Neural progenitor cell (in vitro differentiated cells): ENCODE results near the gene ZCCHC10. TPM values are rescaled to one million over a fixed set of nuclear protein-coding genes. Genes with fewer than 3 reads are reported as not detected.

ENCODE experiments used
- DNase-seq: peaks from one replicate; pipeline ENCODE4 v3.0.0-alpha.2; 2016; ENCODE audit warnings: low spot score
- H2AFZ ChIP-seq: fragments of 200-600 bp; sonication (generic); replicated peaks from 2 replicates; pipeline ENCODE4 v1.6.1; 2016; ENCODE audit warnings: antibody characterized with exemption
- H3F3A ChIP-seq: fragments of 200-600 bp; sonication (generic); 2 replicates; pipeline ENCODE4 v1.6.1; 2016; ENCODE audit warnings: antibody characterized with exemption, low read depth
- H3K27ac ChIP-seq: fragments of 200-600 bp; sonication (generic); 2 replicates; pipeline ENCODE4 v1.5.1; 2016; ENCODE audit warnings: mild to moderate bottlenecking
- H3K27me3 ChIP-seq: fragments of 200-600 bp; sonication (generic); 2 replicates; pipeline ENCODE4 v1.6.1; 2016; ENCODE audit warnings: mild to moderate bottlenecking, moderate library complexity
- H3K36me3 ChIP-seq: fragments of 200-600 bp; sonication (generic); 2 replicates; pipeline ENCODE4 v1.5.1; 2016
- H3K4me1 ChIP-seq: fragments of 200-600 bp; sonication (generic); 2 replicates; pipeline ENCODE4 v1.6.1; 2016; ENCODE audit warnings: mixed run types
- H3K4me2 ChIP-seq: fragments of 200-600 bp; sonication (generic); 2 replicates; pipeline ENCODE4 v1.6.1; 2016
- H3K4me3 ChIP-seq: fragments of 200-600 bp; sonication (generic); 2 replicates; pipeline ENCODE4 v1.5.1; 2016
- H3K79me2 ChIP-seq: fragments of 200-600 bp; sonication (generic); 2 replicates; pipeline ENCODE4 v1.6.1; 2016; ENCODE audit warnings: low read depth
- H3K9ac ChIP-seq: fragments of 200-600 bp; sonication (generic); 2 replicates; pipeline ENCODE4 v1.6.1; 2016
- H3K9me3 ChIP-seq: fragments of 200-600 bp; sonication (generic); 2 replicates; pipeline ENCODE4 v1.5.1; 2016; ENCODE audit warnings: low read depth
- H4K20me1 ChIP-seq: fragments of 200-600 bp; sonication (generic); 2 replicates; pipeline ENCODE4 v1.6.1; 2016; ENCODE audit warnings: low read depth
- H3K27ac Mint-ChIP-seq: 3 replicates; pipeline ENCODE4 v1.8.0; 2021; ENCODE audit warnings: mixed read lengths
- H3K27me3 Mint-ChIP-seq: 2 replicates; pipeline ENCODE4 v1.8.0; 2022; ENCODE audit warnings: low read depth, mild to moderate bottlenecking, inconsistent platforms, moderate library complexity, mixed read lengths; ENCODE audit not compliant: insufficient read depth
- H3K36me3 Mint-ChIP-seq: 3 replicates; pipeline ENCODE4 v1.8.0; 2021; ENCODE audit warnings: mixed read lengths
- H3K4me1 Mint-ChIP-seq: 3 replicates; pipeline ENCODE4 v1.8.0; 2021; ENCODE audit warnings: mixed read lengths
- H3K4me3 Mint-ChIP-seq: 3 replicates; pipeline ENCODE4 v1.8.0; 2021; ENCODE audit warnings: mild to moderate bottlenecking, moderate library complexity, mixed read lengths
- H3K9me3 Mint-ChIP-seq: 3 replicates; pipeline ENCODE4 v1.8.0; 2020; ENCODE audit warnings: mixed read lengths
- EZH2 ChIP-seq: fragments of 200-600 bp; sonication (generic); IDR thresholded peaks from 2 replicates; pipeline ENCODE4 v1.6.1; 2017; ENCODE audit warnings: antibody characterized with exemption, mild to moderate bottlenecking, moderate library complexity
- EZH2phosphoT487 ChIP-seq: fragments of 200-600 bp; sonication (generic); IDR thresholded peaks from 2 replicates; pipeline ENCODE4 v1.6.1; 2017; ENCODE audit warnings: antibody characterized with exemption
- total RNA-seq: library from RNA; depleted of rRNA; stranded (reverse); fragments of >200 nt; gene quantifications from 2 replicates; pipeline ENCODE4 v1.2.3, GENCODE V29; 2015; ENCODE audit warnings: low replicate concordance
- TF ChIP-seq, protein P1 (sequence below): fragments of 200-600 bp; sonication (generic); IDR thresholded peaks from 2 replicates; pipeline ENCODE4 v1.5.1; 2017; ENCODE audit warnings: antibody characterized with exemption, mild to moderate bottlenecking

The ZCCHC10 gene
- total RNA-seq, 1 donor from 2014 or later = 37.0 TPM

DNA sequence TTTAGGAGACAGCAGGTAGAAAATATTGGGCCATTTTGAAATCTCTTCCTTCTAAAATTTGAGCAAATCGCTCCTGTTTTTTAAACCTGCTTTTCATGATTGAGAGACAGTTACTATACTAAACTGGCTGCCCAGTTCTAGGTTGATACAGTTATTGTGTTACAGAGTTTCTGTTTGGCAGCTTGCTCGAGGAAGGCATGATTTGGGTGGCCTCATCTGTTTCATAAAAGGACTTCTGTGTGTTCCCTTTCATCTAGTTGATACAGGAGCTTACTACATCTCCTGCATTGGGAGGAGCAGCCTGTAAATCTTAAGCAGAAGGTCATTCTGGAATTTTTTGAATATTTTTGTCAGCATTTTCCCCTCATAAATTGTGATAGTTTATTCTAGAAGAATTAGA, 39.7 kb upstream of the ZCCHC10 start:
- Histone ChIP-seq H3K4me1 (no peaks in the 10 kb centered on the region), H3K9me3 (no peaks in the 10 kb centered on the region), H3K9ac (no peak overlapping the region), H4K20me1 (peaks cover 65% of the 10 kb centered on the region), H2AFZ (no peak overlapping the region), H3K4me2 (no peak overlapping the region), H3K79me2 (peaks cover 100% of the 10 kb centered on the region), H3K4me3 (no peak overlapping the region), H3F3A (no peaks in the 10 kb centered on the region), H3K27me3 (no peaks in the 10 kb centered on the region), H3K36me3 (peaks cover 9% of the 10 kb centered on the region), H3K27ac (no peak overlapping the region)
- H3K27me3 Mint-ChIP-seq = no peaks in the 10 kb centered on the region
- no peaks in the 10 kb centered on the region for H3K9me3 Mint-ChIP-seq
- no peak for DNase-seq
- no peak overlapping the region for H3K27ac Mint-ChIP-seq
- H3K36me3 Mint-ChIP-seq = peaks cover 23% of the 10 kb centered on the region
- TF ChIP-seq, protein P1, sequence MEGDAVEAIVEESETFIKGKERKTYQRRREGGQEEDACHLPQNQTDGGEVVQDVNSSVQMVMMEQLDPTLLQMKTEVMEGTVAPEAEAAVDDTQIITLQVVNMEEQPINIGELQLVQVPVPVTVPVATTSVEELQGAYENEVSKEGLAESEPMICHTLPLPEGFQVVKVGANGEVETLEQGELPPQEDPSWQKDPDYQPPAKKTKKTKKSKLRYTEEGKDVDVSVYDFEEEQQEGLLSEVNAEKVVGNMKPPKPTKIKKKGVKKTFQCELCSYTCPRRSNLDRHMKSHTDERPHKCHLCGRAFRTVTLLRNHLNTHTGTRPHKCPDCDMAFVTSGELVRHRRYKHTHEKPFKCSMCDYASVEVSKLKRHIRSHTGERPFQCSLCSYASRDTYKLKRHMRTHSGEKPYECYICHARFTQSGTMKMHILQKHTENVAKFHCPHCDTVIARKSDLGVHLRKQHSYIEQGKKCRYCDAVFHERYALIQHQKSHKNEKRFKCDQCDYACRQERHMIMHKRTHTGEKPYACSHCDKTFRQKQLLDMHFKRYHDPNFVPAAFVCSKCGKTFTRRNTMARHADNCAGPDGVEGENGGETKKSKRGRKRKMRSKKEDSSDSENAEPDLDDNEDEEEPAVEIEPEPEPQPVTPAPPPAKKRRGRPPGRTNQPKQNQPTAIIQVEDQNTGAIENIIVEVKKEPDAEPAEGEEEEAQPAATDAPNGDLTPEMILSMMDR = no peak
- TF ChIP-seq EZH2phosphoT487 (no peak), EZH2 (no peak)
- no peak overlapping the region for H3K4me3 Mint-ChIP-seq
- no peaks in the 10 kb centered on the region for H3K4me1 Mint-ChIP-seq

DNA sequence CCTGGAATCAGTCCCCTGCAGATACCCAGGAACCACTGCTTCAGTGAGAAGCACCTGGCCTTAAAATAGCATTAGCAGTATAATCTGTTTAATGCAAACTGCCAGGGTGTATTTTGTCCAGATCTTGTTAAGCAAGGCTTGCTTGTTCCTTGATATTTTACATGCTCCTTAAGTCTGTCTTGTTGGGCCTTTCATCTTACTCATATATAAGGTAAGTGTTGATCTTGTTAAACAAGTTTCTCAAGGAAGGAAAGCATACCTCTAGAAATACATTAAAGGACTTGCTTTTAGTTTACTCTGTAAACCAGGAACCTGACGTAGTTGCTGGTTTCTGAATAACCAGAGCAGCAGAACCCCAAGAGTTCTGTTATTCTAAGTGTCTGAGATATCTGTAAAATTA, 39.1 kb upstream of the ZCCHC10 start:
- Mint-ChIP-seq H3K27ac (no peak overlapping the region), H3K27me3 (no peaks in the 10 kb centered on the region)
- peaks cover 100% of the 10 kb centered on the region for H3K79me2 ChIP-seq

DNA sequence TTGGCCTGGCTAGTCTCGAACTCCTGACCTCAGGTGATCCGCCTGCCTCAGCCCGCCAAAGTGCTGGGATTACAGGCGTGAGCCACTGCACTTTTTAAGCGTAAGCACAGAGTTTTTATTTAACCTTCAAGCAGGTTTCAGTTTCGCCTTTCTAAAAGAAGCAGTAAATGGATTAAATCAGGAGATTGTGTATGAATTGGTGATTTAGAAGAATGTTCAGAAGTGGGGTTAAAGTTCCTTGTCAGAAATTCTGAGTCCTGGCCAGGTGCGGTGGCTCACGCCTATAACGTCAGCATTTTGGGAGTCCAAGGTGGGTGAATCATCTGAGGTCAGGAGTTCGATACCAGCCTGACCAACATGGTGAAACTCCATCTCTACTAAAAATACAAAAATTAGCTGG, 37.6 kb upstream of the ZCCHC10 start:
- Histone ChIP-seq H3K4me1 (no peaks in the 10 kb centered on the region), H3K4me3 (no peak overlapping the region), H3K27me3 (no peaks in the 10 kb centered on the region), H3K27ac (no peak overlapping the region), H4K20me1 (peaks cover 79% of the 10 kb centered on the region), H3K9me3 (no peaks in the 10 kb centered on the region), H2AFZ (no peak overlapping the region), H3F3A (no peaks in the 10 kb centered on the region), H3K9ac (no peak overlapping the region), H3K79me2 (peaks cover 100% of the 10 kb centered on the region), H3K36me3 (peaks cover 5% of the 10 kb centered on the region), H3K4me2 (no peak overlapping the region)
- no peak overlapping the region for H3K27ac Mint-ChIP-seq
- TF ChIP-seq, protein P1 = no peak
- TF ChIP-seq EZH2 (no peak), EZH2phosphoT487 (no peak)
- no peak overlapping the region for H3K4me3 Mint-ChIP-seq
- H3K9me3 Mint-ChIP-seq = no peaks in the 10 kb centered on the region
- no peak for DNase-seq
- no peaks in the 10 kb centered on the region for H3K4me1 Mint-ChIP-seq
- H3K27me3 Mint-ChIP-seq = no peaks in the 10 kb centered on the region
- peaks cover 20% of the 10 kb centered on the region for H3K36me3 Mint-ChIP-seq

More for the DNA sequence above, 39.1 kb upstream of the ZCCHC10 start:
- Histone ChIP-seq H3K9ac (no peak overlapping the region), H3K4me2 (no peak overlapping the region), H2AFZ (no peak overlapping the region), H4K20me1 (peaks cover 64% of the 10 kb centered on the region), H3K27ac (no peak overlapping the region), H3K9me3 (no peaks in the 10 kb centered on the region), H3K4me3 (no peak overlapping the region), H3F3A (no peaks in the 10 kb centered on the region), H3K4me1 (no peaks in the 10 kb centered on the region), H3K27me3 (no peaks in the 10 kb centered on the region), H3K36me3 (peaks cover 9% of the 10 kb centered on the region)
- Mint-ChIP-seq H3K36me3 (peaks cover 21% of the 10 kb centered on the region), H3K4me3 (no peak overlapping the region), H3K9me3 (no peaks in the 10 kb centered on the region), H3K4me1 (no peaks in the 10 kb centered on the region)
- TF ChIP-seq, protein P1 = no peak
- TF ChIP-seq EZH2 (no peak), EZH2phosphoT487 (no peak)
- DNase-seq = no peak
